Measurements from ENCODE around the gene IPPK. TPM values are rescaled to one million over a fixed set of nuclear protein-coding genes. Genes with fewer than 3 reads are reported as not detected.
A peak's percentile ranks its signal among the peaks of the same experiment; 100 is the strongest.

Gene IPPK
- total RNA-seq, 2 donors from 2014 or later, result 8.9 to 13.1 TPM

- no peak for TF ChIP-seq CTCF (IDR thresholded peaks at IDR 0.05)
- peaks cover 24% of the 10 kb centered on the region for H3K36me3 ChIP-seq
- no peaks in the 10 kb centered on the region for H3K9me3 ChIP-seq
- H3K4me3 ChIP-seq, result no peak overlapping the region
- H3K4me1 ChIP-seq, result peaks cover 0 to 26% of the 10 kb centered on the region in 2 donors
- H3K27me3 ChIP-seq, result no peaks in the 10 kb centered on the region
- H3K27ac ChIP-seq, result peak overlapping the region in 1 of 2 donors; percentile 33
- no peak for DNase-seq (ENCODE audit: low spot score)
Observed at GRCh38 chr9:92655366-92655765, 14.6 kb downstream of the IPPK start.

- H3K27ac ChIP-seq, result peak overlapping the region in 1 of 2 donors; percentile 33
- DNase-seq (ENCODE audit: low spot score), result no peak
- H3K4me3 ChIP-seq, result no peak overlapping the region
- peaks cover 0 to 28% of the 10 kb centered on the region in 2 donors for H3K4me1 ChIP-seq
- H3K36me3 ChIP-seq, result peaks cover 24% of the 10 kb centered on the region
- H3K9me3 ChIP-seq, result no peaks in the 10 kb centered on the region
- TF ChIP-seq CTCF (IDR thresholded peaks at IDR 0.05), result no peak
- H3K27me3 ChIP-seq, result no peaks in the 10 kb centered on the region
Observed at GRCh38 chr9:92654481-92655301, 15.2 kb downstream of the IPPK start.

GRCh38 chr9:92652461-92652860, 17.5 kb downstream of the IPPK start:
- no peaks in the 10 kb centered on the region for H3K27me3 ChIP-seq
- peaks cover 0 to 34% of the 10 kb centered on the region in 2 donors for H3K4me1 ChIP-seq
- no peaks in the 10 kb centered on the region for H3K9me3 ChIP-seq
- DNase-seq (ENCODE audit: low spot score), result no peak
- peaks cover 37% of the 10 kb centered on the region for H3K36me3 ChIP-seq
- no peak overlapping the region for H3K27ac ChIP-seq
- no peak overlapping the region for H3K4me3 ChIP-seq
- TF ChIP-seq CTCF (IDR thresholded peaks at IDR 0.05), result no peak

GRCh38 chr9:92650839-92651621, 18.9 kb downstream of the IPPK start:
- peak overlapping the region; percentile 37 to 41 for H3K27ac ChIP-seq
- no peak for TF ChIP-seq CTCF (IDR thresholded peaks at IDR 0.05)
- no peak overlapping the region for H3K4me3 ChIP-seq
- H3K27me3 ChIP-seq, result no peaks in the 10 kb centered on the region
- peaks cover 45% of the 10 kb centered on the region for H3K36me3 ChIP-seq
- peaks cover 0 to 34% of the 10 kb centered on the region in 2 donors for H3K4me1 ChIP-seq
- no peak for DNase-seq (ENCODE audit: low spot score)
- no peaks in the 10 kb centered on the region for H3K9me3 ChIP-seq

GRCh38 chr9:92650296-92650695, 19.6 kb downstream of the IPPK start:
- Histone ChIP-seq H3K27ac (peak overlapping the region in 1 of 2 donors; percentile 41), H3K36me3 (peaks cover 46% of the 10 kb centered on the region), H3K4me3 (no peak overlapping the region), H3K27me3 (no peaks in the 10 kb centered on the region), H3K4me1 (peaks cover 0 to 32% of the 10 kb centered on the region in 2 donors), H3K9me3 (no peaks in the 10 kb centered on the region)
- TF ChIP-seq CTCF (IDR thresholded peaks at IDR 0.05), result no peak
- no peak for DNase-seq (ENCODE audit: low spot score)
